Skeletal muscle satellite cell (primary cell): ENCODE measurements around the gene SEMA3D.
"Not testable (repeated sequence)": the region's sequence is repeated elsewhere in the genome, so short reads cannot be mapped to it uniquely, and the experiment has no call there.

Experiments used
- H3K27me3 ChIP-seq: 2 replicates; pipeline ENCODE4 v1.7.0; 2013; ENCODE audit warnings: low read length; ENCODE audit not compliant: control insufficient read depth, insufficient read depth
- H3K36me3 ChIP-seq: 2 replicates; pipeline ENCODE4 v1.7.0; 2013; ENCODE audit warnings: mild to moderate bottlenecking, control low read depth, low read length; ENCODE audit not compliant: insufficient read depth
- H3K4me1 ChIP-seq: 2 replicates; pipeline ENCODE4 v1.7.0; 2013; ENCODE audit warnings: low read length; ENCODE audit not compliant: control insufficient read depth, insufficient read depth
- H3K4me2 ChIP-seq: 2 replicates; pipeline ENCODE4 v1.7.0; 2013; ENCODE audit warnings: mild to moderate bottlenecking, low read length
- H3K4me3 ChIP-seq: 2 replicates; pipeline ENCODE4 v1.7.0; 2013; ENCODE audit warnings: low read length
- H3K9ac ChIP-seq: 2 replicates; pipeline ENCODE4 v1.7.0; 2013; ENCODE audit warnings: mild to moderate bottlenecking, low read depth, low read length, moderate library complexity
- H3K9me3 ChIP-seq: replicated peaks from 2 replicates; pipeline ENCODE4 v1.7.0; 2013; ENCODE audit warnings: mild to moderate bottlenecking, control low read depth, low read length

SEMA3D gene

DNA sequence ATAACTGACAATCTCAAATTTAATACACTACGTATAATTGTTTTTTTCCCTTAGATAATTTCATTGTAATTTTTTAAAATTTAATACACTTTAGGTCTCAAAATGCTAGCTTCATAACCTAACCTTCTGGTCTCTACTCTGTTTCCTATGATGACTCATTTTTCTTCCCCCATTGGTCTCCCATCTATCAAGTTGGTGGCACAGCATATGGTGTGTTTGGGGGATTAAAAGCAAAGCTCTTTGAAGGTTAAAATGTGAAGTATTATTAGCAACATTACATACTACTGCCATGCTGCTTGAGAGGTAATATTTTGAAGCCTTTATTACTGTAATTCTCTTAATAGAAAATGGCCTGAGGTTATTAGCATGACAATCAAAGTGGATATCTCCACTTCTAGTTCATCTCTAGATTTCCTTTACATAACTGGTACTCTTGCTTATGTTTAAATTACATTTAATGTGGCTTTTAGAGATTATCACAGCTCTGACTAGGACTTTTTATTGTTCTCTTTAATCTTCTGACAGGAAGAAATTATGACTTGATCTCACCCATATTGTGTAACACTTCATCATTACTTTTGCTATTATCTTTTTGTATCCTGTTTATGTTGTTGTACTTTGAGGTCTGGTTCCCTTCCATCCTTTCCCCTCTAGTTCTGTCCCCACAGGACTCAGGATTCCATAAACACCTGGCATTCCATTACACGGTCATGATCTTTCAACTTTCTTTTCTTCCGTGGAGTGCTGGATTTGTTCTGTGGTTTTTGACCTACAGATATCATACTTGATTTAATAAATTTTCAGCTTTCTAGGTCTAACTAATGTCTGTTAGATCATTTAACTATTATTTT lies 185.1 kb downstream of the SEMA3D start:
- no peaks in the 10 kb centered on the region for H3K9me3 ChIP-seq
- H3K4me3 ChIP-seq: no peak overlapping the region
- no peaks in the 10 kb centered on the region for H3K36me3 ChIP-seq
- H3K27me3 ChIP-seq: no peaks in the 10 kb centered on the region
- no peak overlapping the region for H3K4me2 ChIP-seq
- no peaks in the 10 kb centered on the region for H3K4me1 ChIP-seq
- no peak overlapping the region for H3K9ac ChIP-seq

DNA sequence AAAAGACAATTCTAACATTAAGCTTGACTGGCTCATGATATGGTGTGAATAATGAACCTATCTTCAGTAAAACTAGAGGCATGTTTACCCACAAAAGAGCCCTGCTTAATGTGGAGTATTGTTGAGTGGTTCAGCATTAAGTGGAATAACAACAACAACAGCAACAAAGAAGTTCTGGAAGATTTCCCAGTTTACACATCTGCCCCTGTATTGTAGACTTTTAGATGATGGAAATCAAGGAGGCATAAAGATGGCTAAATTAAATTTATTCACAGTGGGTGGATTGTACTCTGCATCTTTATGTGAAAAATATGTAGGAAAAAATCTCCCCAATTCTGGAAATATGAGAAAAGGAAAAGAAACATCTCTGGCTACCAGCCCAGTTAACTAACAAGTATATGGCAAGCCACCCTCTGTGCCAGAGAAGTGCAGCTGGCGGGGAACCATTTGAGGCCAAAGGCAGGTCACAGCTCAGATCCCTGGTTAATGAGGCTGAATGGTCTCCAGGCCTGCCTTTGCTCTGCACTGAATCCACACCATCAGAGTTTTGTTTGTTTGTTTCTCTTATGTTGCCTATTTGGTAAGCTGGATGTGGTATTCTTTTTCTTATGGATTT lies 186.0 kb downstream of the SEMA3D start:
- Histone ChIP-seq H3K9me3 (no peaks in the 10 kb centered on the region), H3K27me3 (no peaks in the 10 kb centered on the region), H3K4me1 (no peaks in the 10 kb centered on the region), H3K36me3 (no peaks in the 10 kb centered on the region), H3K9ac (no peak overlapping the region), H3K4me2 (no peak overlapping the region), H3K4me3 (no peak overlapping the region)

DNA sequence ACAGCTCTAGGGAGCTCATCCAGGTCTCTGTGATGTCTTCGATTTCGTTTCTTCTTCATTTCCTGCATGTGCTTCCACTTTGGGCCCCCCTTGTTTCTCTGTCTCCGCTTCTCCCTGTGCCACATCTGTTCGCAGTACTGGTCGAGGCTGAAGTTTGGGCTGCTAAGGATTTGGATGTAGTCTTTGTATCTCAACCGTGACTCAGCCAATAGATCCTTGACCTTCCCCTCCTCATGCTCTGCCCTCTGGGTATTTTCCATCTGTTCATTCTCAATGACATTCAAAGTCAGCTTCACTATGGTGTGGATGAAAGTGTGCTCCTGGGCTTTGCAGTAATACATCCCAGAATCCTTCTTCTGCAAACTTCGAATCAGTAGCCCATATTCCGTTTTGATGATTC lies 187.4 kb downstream of the SEMA3D start:
- Histone ChIP-seq H3K4me2 (no peak overlapping the region), H3K36me3 (no peaks in the 10 kb centered on the region), H3K9me3 (no peaks in the 10 kb centered on the region), H3K4me1 (no peaks in the 10 kb centered on the region), H3K4me3 (no peak overlapping the region), H3K27me3 (no peaks in the 10 kb centered on the region), H3K9ac (no peak overlapping the region)

GRCh38 chr7:84998665-84999064 lies 188.2 kb downstream of the SEMA3D start:
- H3K4me1 ChIP-seq: no peaks in the 10 kb centered on the region
- H3K9me3 ChIP-seq: no peaks in the 10 kb centered on the region
- no peak overlapping the region for H3K4me3 ChIP-seq
- no peaks in the 10 kb centered on the region for H3K36me3 ChIP-seq
- no peaks in the 10 kb centered on the region for H3K27me3 ChIP-seq
- no peak overlapping the region for H3K9ac ChIP-seq
- H3K4me2 ChIP-seq: no peak overlapping the region

GRCh38 chr7:84997626-84998025 lies 189.2 kb downstream of the SEMA3D start:
- Histone ChIP-seq H3K36me3 (no peaks in the 10 kb centered on the region), H3K4me1 (no peaks in the 10 kb centered on the region), H3K4me3 (no peak overlapping the region), H3K27me3 (no peaks in the 10 kb centered on the region), H3K9ac (no peak overlapping the region), H3K4me2 (no peak overlapping the region), H3K9me3 (no peaks in the 10 kb centered on the region)

GRCh38 chr7:84992954-84993353 lies 193.9 kb downstream of the SEMA3D start:
- not testable (repeated sequence) for H3K36me3 ChIP-seq, H3K4me2 ChIP-seq, H3K27me3 ChIP-seq, H3K9me3 ChIP-seq, H3K4me1 ChIP-seq, H3K4me3 ChIP-seq, H3K9ac ChIP-seq

DNA sequence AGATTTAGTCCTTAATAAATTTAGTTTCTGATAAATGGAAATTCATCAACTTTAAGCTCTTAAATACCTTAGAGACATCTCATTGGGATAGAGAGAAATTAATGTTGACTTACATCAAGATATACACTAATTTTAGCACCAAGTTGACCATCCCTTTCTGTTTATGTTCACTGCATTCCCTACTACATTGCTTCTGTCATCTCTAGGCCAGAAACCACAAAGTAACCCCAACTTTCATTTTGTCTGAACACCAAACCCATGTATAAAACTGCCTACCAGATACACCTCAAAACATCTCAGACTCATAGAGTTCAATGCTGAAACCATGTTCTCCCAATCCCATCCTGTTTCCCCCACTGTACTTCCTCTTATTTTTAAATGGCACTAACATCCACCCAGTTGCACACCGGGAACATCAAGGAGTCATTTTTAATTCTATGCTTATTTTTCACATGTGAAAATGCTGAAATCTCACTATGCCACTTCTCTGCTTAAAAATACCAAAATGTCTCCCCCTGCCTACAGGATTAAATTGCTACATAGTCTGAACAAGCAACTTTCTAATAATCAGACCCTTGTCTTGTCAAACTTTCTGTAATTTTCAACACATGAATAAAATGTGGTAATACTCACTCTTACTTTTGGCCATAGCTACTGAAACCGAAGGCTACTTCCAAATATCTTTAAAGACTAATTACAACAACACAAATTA lies 201.6 kb downstream of the SEMA3D start:
- H3K4me2 ChIP-seq: no peak overlapping the region
- H3K9me3 ChIP-seq: no peaks in the 10 kb centered on the region
- H3K4me1 ChIP-seq: no peaks in the 10 kb centered on the region
- H3K36me3 ChIP-seq: no peaks in the 10 kb centered on the region
- no peak overlapping the region for H3K4me3 ChIP-seq
- H3K27me3 ChIP-seq: no peaks in the 10 kb centered on the region
- no peak overlapping the region for H3K9ac ChIP-seq

DNA sequence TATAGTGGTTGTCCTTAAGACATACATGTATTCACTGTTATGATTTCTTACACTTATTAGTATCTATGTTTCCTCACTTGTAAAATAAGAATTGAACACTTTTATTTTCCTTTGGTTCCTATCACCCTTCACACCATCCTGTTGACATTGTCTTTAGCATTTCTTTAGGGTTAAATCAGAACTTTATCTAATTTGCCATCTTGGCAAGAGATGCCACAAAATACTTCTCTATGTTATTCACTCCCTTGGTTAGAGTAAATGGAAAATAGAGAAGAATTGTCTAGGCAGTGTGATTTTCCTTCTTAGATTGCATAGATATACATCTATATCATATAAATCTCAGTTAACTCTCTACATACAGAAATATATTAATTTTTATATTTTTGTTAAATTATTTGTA lies 204.7 kb downstream of the SEMA3D start:
- no peaks in the 10 kb centered on the region for H3K9me3 ChIP-seq
- H3K9ac ChIP-seq: no peak overlapping the region
- H3K4me3 ChIP-seq: no peak overlapping the region
- no peaks in the 10 kb centered on the region for H3K36me3 ChIP-seq
- H3K27me3 ChIP-seq: no peaks in the 10 kb centered on the region
- no peaks in the 10 kb centered on the region for H3K4me1 ChIP-seq
- H3K4me2 ChIP-seq: no peak overlapping the region

GRCh38 chr7:84981055-84981976 lies 205.5 kb downstream of the SEMA3D start:
- no peaks in the 10 kb centered on the region for H3K4me1 ChIP-seq
- H3K4me2 ChIP-seq: no peak overlapping the region
- no peaks in the 10 kb centered on the region for H3K36me3 ChIP-seq
- H3K9me3 ChIP-seq: no peaks in the 10 kb centered on the region
- no peaks in the 10 kb centered on the region for H3K27me3 ChIP-seq
- H3K9ac ChIP-seq: no peak overlapping the region
- no peak overlapping the region for H3K4me3 ChIP-seq

- H3K4me1 ChIP-seq: no peaks in the 10 kb centered on the region
- H3K4me3 ChIP-seq: no peak overlapping the region
- H3K9ac ChIP-seq: no peak overlapping the region
- no peaks in the 10 kb centered on the region for H3K27me3 ChIP-seq
- no peak overlapping the region for H3K4me2 ChIP-seq
- H3K36me3 ChIP-seq: no peaks in the 10 kb centered on the region
- no peaks in the 10 kb centered on the region for H3K9me3 ChIP-seq
Measured at GRCh38 chr7:84975586-84976185, 211.2 kb downstream of the SEMA3D start.

DNA sequence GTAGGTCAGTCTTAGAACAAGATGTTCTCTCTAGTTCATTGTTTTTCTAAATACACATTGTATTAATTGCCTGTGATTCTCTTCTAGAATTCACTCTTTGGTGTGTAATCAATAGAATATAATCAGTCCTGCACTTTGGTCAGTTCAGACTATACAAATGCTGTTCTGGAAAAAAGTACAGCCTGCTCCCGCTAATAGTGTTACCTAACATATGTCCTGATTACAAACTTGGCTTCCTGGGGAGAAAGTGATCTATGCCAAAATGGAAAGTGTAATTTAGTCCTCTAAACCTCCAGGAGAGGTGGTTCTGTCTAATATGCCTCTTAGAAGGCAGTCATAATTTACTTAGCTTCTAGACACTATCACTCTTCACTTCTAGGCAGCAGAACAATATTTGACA lies 215.5 kb downstream of the SEMA3D start:
- no peak overlapping the region for H3K9ac ChIP-seq
- no peak overlapping the region for H3K4me2 ChIP-seq
- H3K9me3 ChIP-seq: no peaks in the 10 kb centered on the region
- no peaks in the 10 kb centered on the region for H3K36me3 ChIP-seq
- no peaks in the 10 kb centered on the region for H3K4me1 ChIP-seq
- H3K27me3 ChIP-seq: no peaks in the 10 kb centered on the region
- no peak overlapping the region for H3K4me3 ChIP-seq
